Astrocyte (in vitro differentiated cells and primary cell): ENCODE data around the gene KLRD1. TPM values are rescaled to one million over a fixed set of nuclear protein-coding genes. Genes with fewer than 3 reads are reported as not detected.
"Not testable (repeated sequence)": the region's sequence is repeated elsewhere in the genome, so short reads cannot be mapped to it uniquely, and the experiment has no call there.

Experiments
- DNase-seq: peaks from one replicate; pipeline ENCODE4 v3.0.0-alpha.2; 2010; ENCODE audit warnings: low read depth
- FAIRE-seq: peaks from 2 replicates; lab custom pipeline; 2011; peaks lifted over from hg19 to GRCh38; lab: Jason Lieb, UNC
- H2AFZ ChIP-seq: 2 replicates; pipeline ENCODE4 v1.6.0; 2012; ENCODE audit warnings: low read depth, low read length, inconsistent platforms
- H3K27ac ChIP-seq: 2 replicates; pipeline ENCODE4 v1.5.1; 2011; ENCODE audit warnings: low read depth, low read length, inconsistent platforms
- H3K27me3 ChIP-seq: 2 replicates; pipeline ENCODE4 v1.6.0; 2011; ENCODE audit warnings: low read length, inconsistent platforms; ENCODE audit not compliant: insufficient read depth
- H3K36me3 ChIP-seq: 2 replicates; pipeline ENCODE4 v1.5.1; 2011; ENCODE audit warnings: low read length, inconsistent platforms; ENCODE audit not compliant: insufficient read depth
- H3K4me1 ChIP-seq: 2 replicates; pipeline ENCODE4 v1.5.1; 2011; ENCODE audit warnings: low read length, inconsistent platforms; ENCODE audit not compliant: insufficient read depth
- H3K4me2 ChIP-seq: 2 replicates; pipeline ENCODE4 v1.6.0; 2012; ENCODE audit warnings: low read length, inconsistent platforms
- H3K4me3 ChIP-seq: 2 replicates; pipeline ENCODE4 v1.5.1; 2011; ENCODE audit warnings: low read depth, mild to moderate bottlenecking, low read length, inconsistent platforms; ENCODE audit not compliant: insufficient read depth
- H3K79me2 ChIP-seq: 2 replicates; pipeline ENCODE4 v1.6.0; 2012; ENCODE audit warnings: mild to moderate bottlenecking, low read length, inconsistent platforms; ENCODE audit not compliant: insufficient read depth
- H3K9ac ChIP-seq: 2 replicates; pipeline ENCODE4 v1.6.0; 2012; ENCODE audit warnings: mild to moderate bottlenecking, low read length, inconsistent platforms
- H3K9me3 ChIP-seq: 2 replicates; pipeline ENCODE4 v1.5.1; 2012; ENCODE audit warnings: low read depth, mild to moderate bottlenecking, low read length, inconsistent platforms; ENCODE audit not compliant: insufficient read depth
- H4K20me1 ChIP-seq: 2 replicates; pipeline ENCODE4 v1.6.0; 2012; ENCODE audit warnings: low read length, inconsistent platforms; ENCODE audit not compliant: insufficient read depth
- H3K27ac Mint-ChIP-seq: one replicate; pipeline ENCODE4 v1.8.0; 2021; ENCODE audit warnings: mild to moderate bottlenecking, mixed read lengths; ENCODE audit not compliant: unreplicated experiment
- H3K27me3 Mint-ChIP-seq: one replicate; pipeline ENCODE4 v1.8.0; 2021; ENCODE audit warnings: low read depth, mixed read lengths; ENCODE audit not compliant: unreplicated experiment
- H3K36me3 Mint-ChIP-seq: one replicate; pipeline ENCODE4 v1.8.0; 2021; ENCODE audit warnings: low read depth, mixed read lengths; ENCODE audit not compliant: unreplicated experiment
- H3K4me1 Mint-ChIP-seq: one replicate; pipeline ENCODE4 v1.8.0; 2021; ENCODE audit warnings: low read depth, mixed read lengths; ENCODE audit not compliant: unreplicated experiment
- H3K4me3 Mint-ChIP-seq: one replicate; pipeline ENCODE4 v1.8.0; 2021; ENCODE audit warnings: mild to moderate bottlenecking, moderate library complexity, mixed read lengths; ENCODE audit not compliant: unreplicated experiment
- H3K9me3 Mint-ChIP-seq: one replicate; pipeline ENCODE4 v1.8.0; 2021; ENCODE audit warnings: mild to moderate bottlenecking, mixed read lengths; ENCODE audit not compliant: unreplicated experiment
- CTCF ChIP-seq: IDR thresholded peaks from 2 replicates; pipeline ENCODE4 v1.5.1; 2011; ENCODE audit warnings: low read depth, mild to moderate bottlenecking, inconsistent platforms, low read length, moderate library complexity; ENCODE audit not compliant: insufficient read depth
- EZH2 ChIP-seq: IDR thresholded peaks from 2 replicates; pipeline ENCODE4 v1.6.1; 2012; ENCODE audit warnings: mild to moderate bottlenecking, low read length, inconsistent platforms; ENCODE audit not compliant: insufficient read depth
- total RNA-seq: library from RNA; stranded (reverse); gene quantifications from 2 replicates; pipeline ENCODE4 v1.2.1, GENCODE V29; 2021

Gene KLRD1
- total RNA-seq, 1 donor from 2014 or later: 0.45 TPM

GRCh38 chr12:10372559-10372958, 64.9 kb downstream of the KLRD1 start:
- TF ChIP-seq CTCF: no peak
- TF ChIP-seq EZH2: no peak
- Mint-ChIP-seq H3K4me1 (no peaks in the 10 kb centered on the region), H3K27me3 (no peaks in the 10 kb centered on the region), H3K9me3 (peaks cover 6% of the 10 kb centered on the region), H3K27ac (no peak overlapping the region), H3K36me3 (peaks cover 3% of the 10 kb centered on the region), H3K4me3 (no peak overlapping the region)
- H3K27me3 ChIP-seq: no peaks in the 10 kb centered on the region
- no peaks in the 10 kb centered on the region for H3K79me2 ChIP-seq
- no peak overlapping the region for H3K4me3 ChIP-seq
- no peak overlapping the region for H3K4me2 ChIP-seq
- no peak for FAIRE-seq
- H3K36me3 ChIP-seq: no peaks in the 10 kb centered on the region
- peaks cover 2% of the 10 kb centered on the region for H3K9me3 ChIP-seq
- DNase-seq: no peak
- no peak overlapping the region for H3K27ac ChIP-seq
- no peak overlapping the region for H3K9ac ChIP-seq
- no peaks in the 10 kb centered on the region for H4K20me1 ChIP-seq
- no peaks in the 10 kb centered on the region for H3K4me1 ChIP-seq
- no peak overlapping the region for H2AFZ ChIP-seq

- Mint-ChIP-seq H3K4me3 (no peak overlapping the region), H3K36me3 (peaks cover 1% of the 10 kb centered on the region), H3K27ac (no peak overlapping the region), H3K27me3 (no peaks in the 10 kb centered on the region), H3K4me1 (no peaks in the 10 kb centered on the region), H3K9me3 (no peaks in the 10 kb centered on the region)
- no peaks in the 10 kb centered on the region for H3K79me2 ChIP-seq
- H3K36me3 ChIP-seq: no peaks in the 10 kb centered on the region
- H2AFZ ChIP-seq: no peak overlapping the region
- DNase-seq: no peak
- no peak for FAIRE-seq
- H3K27ac ChIP-seq: no peak overlapping the region
- H3K9ac ChIP-seq: no peak overlapping the region
- H3K9me3 ChIP-seq: no peaks in the 10 kb centered on the region
- H3K4me1 ChIP-seq: no peaks in the 10 kb centered on the region
- H3K27me3 ChIP-seq: no peaks in the 10 kb centered on the region
- H3K4me3 ChIP-seq: no peak overlapping the region
- no peak overlapping the region for H3K4me2 ChIP-seq
- no peak for TF ChIP-seq CTCF
- no peak for TF ChIP-seq EZH2
- no peaks in the 10 kb centered on the region for H4K20me1 ChIP-seq
These were observed 67.0 kb downstream of the KLRD1 start for GRCh38 chr12:10374624-10375018.

DNA sequence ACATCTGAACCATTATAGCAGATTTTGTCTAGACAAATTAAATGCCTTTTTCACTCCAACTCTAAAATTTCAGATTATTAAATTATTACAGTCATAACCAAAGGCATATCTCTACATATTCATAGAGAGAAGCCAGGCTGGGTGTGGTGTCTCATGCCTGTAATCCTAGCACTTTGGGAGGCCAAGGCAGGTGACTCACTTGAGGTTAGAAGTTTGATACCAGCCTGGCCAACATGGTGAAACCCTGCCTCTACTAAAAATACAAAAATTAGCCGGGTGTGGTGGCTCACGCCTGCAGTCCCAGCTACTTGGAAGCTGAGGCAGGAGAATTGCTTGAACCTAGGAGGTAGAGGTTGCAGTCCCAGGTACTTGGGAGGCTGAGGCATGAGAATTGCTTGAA, 71.1 kb downstream of the KLRD1 start:
- FAIRE-seq, H3K36me3 Mint-ChIP-seq, H3K4me3 Mint-ChIP-seq, H4K20me1 ChIP-seq, H3K36me3 ChIP-seq, H3K9ac ChIP-seq, H3K9me3 Mint-ChIP-seq, H3K4me3 ChIP-seq, H3K79me2 ChIP-seq, H2AFZ ChIP-seq, H3K9me3 ChIP-seq, H3K4me2 ChIP-seq, H3K27me3 Mint-ChIP-seq, H3K4me1 Mint-ChIP-seq, H3K4me1 ChIP-seq, DNase-seq, H3K27me3 ChIP-seq, H3K27ac Mint-ChIP-seq, H3K27ac ChIP-seq: not testable (repeated sequence)

Other genes with a start within 250 kb of the KLRD1 start
- not detected in 2 replicates for gene CLEC1A, start 208.9 kb upstream of the KLRD1 start, total RNA-seq
- gene CLEC7A, start 177.7 kb upstream of the KLRD1 start, total RNA-seq: 1.1 and 1.4 TPM in 2 replicates
- 0.96 and 0.98 TPM in 2 replicates for gene OLR1, start 135.7 kb upstream of the KLRD1 start, total RNA-seq
- gene TMEM52B, start 128.8 kb upstream of the KLRD1 start, total RNA-seq: 0.45 TPM in 1 of 2 replicates, not detected in the other
- gene GABARAPL1, start 95.0 kb upstream of the KLRD1 start, total RNA-seq: 108 and 119 TPM in 2 replicates
- gene KLRK1, start 82.2 kb downstream of the KLRD1 start, total RNA-seq: 0.73 and 1.1 TPM in 2 replicates
- 0.53 and 0.70 TPM in 2 replicates for gene KLRC4, start 101.9 kb downstream of the KLRD1 start, total RNA-seq
- gene KLRC3, start 112.7 kb downstream of the KLRD1 start, total RNA-seq: 0.94 and 1.2 TPM in 2 replicates
- 1.2 and 4.1 TPM in 2 replicates for gene KLRC2, start 128.1 kb downstream of the KLRD1 start, total RNA-seq
- gene KLRC1, start 145.5 kb downstream of the KLRD1 start, total RNA-seq: not detected in 2 replicates
- 5.4 and 6.0 TPM in 2 replicates for gene EIF2S3B, start 198.0 kb downstream of the KLRD1 start, total RNA-seq